IMR-90 (cell line): Measurements from ENCODE around the gene NTNG2.

Experiments used
- BHLHE40 ChIP-seq: fragments of 150-350 bp; IDR thresholded peaks from 2 replicates; pipeline ENCODE4 v1.6.1; 2016; ENCODE audit warnings: mild to moderate bottlenecking, low read depth, low read length
- SMC3 ChIP-seq: fragments of 150-350 bp; IDR thresholded peaks from 2 replicates; pipeline ENCODE4 v1.6.1; 2016; ENCODE audit warnings: low read depth, mild to moderate bottlenecking, antibody characterized with exemption, low read length, moderate library complexity
- TF ChIP-seq, protein P1 (sequence below): conservative IDR thresholded peaks from 2 replicates; pipeline ENCODE4 v1.5.1; 2012; ENCODE audit warnings: mild to moderate bottlenecking, low read depth, low read length, improper control_type of control experiment

DNA sequence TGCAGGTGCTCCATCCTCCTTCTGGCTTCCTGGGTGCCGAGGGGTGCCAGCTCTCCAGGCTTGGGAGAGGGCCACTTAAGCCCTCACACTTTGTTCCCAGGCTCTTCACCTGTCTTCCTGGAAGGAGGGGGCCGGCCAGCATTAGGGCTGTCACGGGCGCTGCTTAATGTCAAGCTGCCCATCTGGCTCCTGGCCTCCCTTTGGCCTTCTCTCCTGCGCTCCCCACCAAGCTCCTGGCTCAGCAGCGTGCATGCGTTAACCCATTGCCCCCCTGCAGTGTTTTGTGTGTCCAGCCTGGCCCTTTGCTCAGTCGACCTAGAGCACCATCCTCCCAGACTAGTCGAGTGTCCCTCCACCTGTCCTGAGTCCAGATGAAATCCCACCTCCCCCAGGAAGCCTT is 21.3 kb downstream of the NTNG2 start:
- no peak for TF ChIP-seq SMC3
- TF ChIP-seq, protein P1, sequence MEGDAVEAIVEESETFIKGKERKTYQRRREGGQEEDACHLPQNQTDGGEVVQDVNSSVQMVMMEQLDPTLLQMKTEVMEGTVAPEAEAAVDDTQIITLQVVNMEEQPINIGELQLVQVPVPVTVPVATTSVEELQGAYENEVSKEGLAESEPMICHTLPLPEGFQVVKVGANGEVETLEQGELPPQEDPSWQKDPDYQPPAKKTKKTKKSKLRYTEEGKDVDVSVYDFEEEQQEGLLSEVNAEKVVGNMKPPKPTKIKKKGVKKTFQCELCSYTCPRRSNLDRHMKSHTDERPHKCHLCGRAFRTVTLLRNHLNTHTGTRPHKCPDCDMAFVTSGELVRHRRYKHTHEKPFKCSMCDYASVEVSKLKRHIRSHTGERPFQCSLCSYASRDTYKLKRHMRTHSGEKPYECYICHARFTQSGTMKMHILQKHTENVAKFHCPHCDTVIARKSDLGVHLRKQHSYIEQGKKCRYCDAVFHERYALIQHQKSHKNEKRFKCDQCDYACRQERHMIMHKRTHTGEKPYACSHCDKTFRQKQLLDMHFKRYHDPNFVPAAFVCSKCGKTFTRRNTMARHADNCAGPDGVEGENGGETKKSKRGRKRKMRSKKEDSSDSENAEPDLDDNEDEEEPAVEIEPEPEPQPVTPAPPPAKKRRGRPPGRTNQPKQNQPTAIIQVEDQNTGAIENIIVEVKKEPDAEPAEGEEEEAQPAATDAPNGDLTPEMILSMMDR, result no peak
- no peak for TF ChIP-seq BHLHE40
